ENCODE measurements around the gene SORCS3. TPM values are rescaled to one million over a fixed set of nuclear protein-coding genes. Genes with fewer than 3 reads are reported as not detected.

SORCS3 gene
- total RNA-seq, 1 donor from 2014 or later = 4.2 TPM

- no peak for DNase-seq (ENCODE audit: extremely low spot score, unreplicated experiment)
- Mint-ChIP-seq H3K4me3 (no peak overlapping the region), H3K27ac (no peak overlapping the region), H3K27me3 (peaks cover 23% of the 10 kb centered on the region), H3K36me3 (no peaks in the 10 kb centered on the region), H3K9me3 (no peaks in the 10 kb centered on the region), H3K4me1 (ENCODE audit: unreplicated experiment) (peaks cover 4% of the 10 kb centered on the region)
- TF ChIP-seq CTCF (conservative IDR thresholded peaks at IDR 0.05) = no peak
Observed at GRCh38 chr10:104835422-104835821, 194.3 kb downstream of the SORCS3 start.

DNA sequence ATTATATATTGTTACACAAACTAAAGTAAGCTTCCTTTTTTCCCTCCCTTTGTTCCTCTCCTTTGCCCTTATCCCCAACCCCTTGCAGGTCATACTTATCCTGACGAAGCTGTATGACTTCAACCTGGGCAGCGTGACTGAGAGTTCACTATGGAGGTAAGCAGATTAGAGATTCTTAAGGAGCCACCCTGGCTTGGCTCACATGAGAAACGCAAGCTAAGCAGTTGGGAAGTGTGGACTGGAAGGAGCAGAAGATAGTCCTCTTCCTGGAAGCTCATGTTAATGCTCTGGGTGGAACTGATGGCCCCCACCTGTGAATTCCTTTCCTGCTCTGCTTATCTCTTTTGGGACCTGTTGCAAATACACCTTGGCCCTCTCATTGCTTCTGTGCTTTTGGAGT is 201.6 kb downstream of the SORCS3 start:
- no peaks in the 10 kb centered on the region for H3K9me3 Mint-ChIP-seq
- H3K27me3 Mint-ChIP-seq = peaks cover 19% of the 10 kb centered on the region
- DNase-seq (ENCODE audit: extremely low spot score, unreplicated experiment) = no peak
- no peak overlapping the region for H3K27ac Mint-ChIP-seq
- H3K4me3 Mint-ChIP-seq = no peak overlapping the region
- no peaks in the 10 kb centered on the region for H3K4me1 Mint-ChIP-seq (ENCODE audit: unreplicated experiment)
- no peak for TF ChIP-seq CTCF (conservative IDR thresholded peaks at IDR 0.05)
- no peaks in the 10 kb centered on the region for H3K36me3 Mint-ChIP-seq

DNA sequence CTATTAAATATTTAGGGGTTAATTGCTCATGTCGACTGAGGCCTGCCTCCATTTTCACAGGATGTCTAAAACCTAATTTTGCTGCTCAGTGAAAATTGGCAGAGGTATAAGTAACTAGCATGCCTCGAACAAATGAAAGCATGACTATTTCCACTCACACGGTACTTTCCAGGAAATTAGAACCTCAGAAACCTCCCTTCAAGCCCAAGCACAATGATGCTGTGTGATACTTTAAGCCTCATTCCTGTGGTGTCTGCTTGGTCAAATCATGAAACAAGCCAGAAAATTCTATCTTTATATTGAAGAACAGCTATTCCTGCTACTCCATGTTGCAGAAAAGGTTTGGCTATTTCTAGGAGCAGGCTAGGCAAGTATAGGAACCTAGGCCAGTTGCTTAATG is 203.0 kb downstream of the SORCS3 start:
- H3K27me3 Mint-ChIP-seq = peaks cover 19% of the 10 kb centered on the region
- H3K9me3 Mint-ChIP-seq = no peaks in the 10 kb centered on the region
- H3K4me3 Mint-ChIP-seq = no peak overlapping the region
- H3K36me3 Mint-ChIP-seq = no peaks in the 10 kb centered on the region
- H3K4me1 Mint-ChIP-seq (ENCODE audit: unreplicated experiment) = no peaks in the 10 kb centered on the region
- no peak overlapping the region for H3K27ac Mint-ChIP-seq
- DNase-seq (ENCODE audit: extremely low spot score, unreplicated experiment) = no peak
- TF ChIP-seq CTCF (conservative IDR thresholded peaks at IDR 0.05) = no peak

- H3K36me3 Mint-ChIP-seq = no peaks in the 10 kb centered on the region
- peaks cover 6% of the 10 kb centered on the region for H3K27me3 Mint-ChIP-seq
- H3K9me3 Mint-ChIP-seq = no peaks in the 10 kb centered on the region
- no peak for DNase-seq (ENCODE audit: extremely low spot score, unreplicated experiment)
- H3K27ac Mint-ChIP-seq = no peak overlapping the region
- no peak overlapping the region for H3K4me3 Mint-ChIP-seq
- no peaks in the 10 kb centered on the region for H3K4me1 Mint-ChIP-seq (ENCODE audit: unreplicated experiment)
- no peak for TF ChIP-seq CTCF (conservative IDR thresholded peaks at IDR 0.05)
Observed at GRCh38 chr10:104850023-104850422, 208.9 kb downstream of the SORCS3 start.

GRCh38 chr10:104867966-104868598 is 227.0 kb downstream of the SORCS3 start:
- Mint-ChIP-seq H3K4me3 (no peak overlapping the region), H3K27ac (no peak overlapping the region), H3K9me3 (no peaks in the 10 kb centered on the region), H3K4me1 (ENCODE audit: unreplicated experiment) (no peaks in the 10 kb centered on the region), H3K36me3 (no peaks in the 10 kb centered on the region), H3K27me3 (peaks cover 24% of the 10 kb centered on the region)
- TF ChIP-seq CTCF (conservative IDR thresholded peaks at IDR 0.05) = no peak
- DNase-seq (ENCODE audit: extremely low spot score, unreplicated experiment) = no peak

DNA sequence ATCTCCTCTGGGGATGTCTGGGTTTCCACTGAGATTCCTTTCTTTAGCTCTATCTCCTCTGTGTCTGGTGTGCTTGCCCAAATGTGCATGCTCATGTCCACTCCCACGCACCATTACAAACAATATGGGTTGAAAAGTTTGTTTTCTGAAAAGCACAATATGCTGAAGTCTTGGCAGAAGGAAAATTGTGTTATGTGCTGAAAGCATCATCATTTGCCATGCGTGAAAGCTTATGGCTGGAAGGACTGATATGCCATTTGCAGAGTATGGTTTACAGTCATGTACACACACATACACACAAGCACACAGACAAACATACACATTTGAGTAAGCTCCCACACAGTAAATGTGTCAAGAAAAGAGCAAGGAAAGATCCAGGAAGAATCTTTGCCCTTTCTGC is 231.6 kb downstream of the SORCS3 start:
- TF ChIP-seq CTCF (conservative IDR thresholded peaks at IDR 0.05) = no peak
- no peak overlapping the region for H3K27ac Mint-ChIP-seq
- H3K36me3 Mint-ChIP-seq = no peaks in the 10 kb centered on the region
- no peaks in the 10 kb centered on the region for H3K4me1 Mint-ChIP-seq (ENCODE audit: unreplicated experiment)
- H3K4me3 Mint-ChIP-seq = no peak overlapping the region
- no peak for DNase-seq (ENCODE audit: extremely low spot score, unreplicated experiment)
- no peaks in the 10 kb centered on the region for H3K9me3 Mint-ChIP-seq
- H3K27me3 Mint-ChIP-seq = peaks cover 3% of the 10 kb centered on the region
